ENCODE data around the gene TEX19. TPM values are rescaled to one million over a fixed set of nuclear protein-coding genes. Genes with fewer than 3 reads are reported as not detected.

The TEX19 gene
- total RNA-seq, 4 donors from 2014 or later = not detected

DNA sequence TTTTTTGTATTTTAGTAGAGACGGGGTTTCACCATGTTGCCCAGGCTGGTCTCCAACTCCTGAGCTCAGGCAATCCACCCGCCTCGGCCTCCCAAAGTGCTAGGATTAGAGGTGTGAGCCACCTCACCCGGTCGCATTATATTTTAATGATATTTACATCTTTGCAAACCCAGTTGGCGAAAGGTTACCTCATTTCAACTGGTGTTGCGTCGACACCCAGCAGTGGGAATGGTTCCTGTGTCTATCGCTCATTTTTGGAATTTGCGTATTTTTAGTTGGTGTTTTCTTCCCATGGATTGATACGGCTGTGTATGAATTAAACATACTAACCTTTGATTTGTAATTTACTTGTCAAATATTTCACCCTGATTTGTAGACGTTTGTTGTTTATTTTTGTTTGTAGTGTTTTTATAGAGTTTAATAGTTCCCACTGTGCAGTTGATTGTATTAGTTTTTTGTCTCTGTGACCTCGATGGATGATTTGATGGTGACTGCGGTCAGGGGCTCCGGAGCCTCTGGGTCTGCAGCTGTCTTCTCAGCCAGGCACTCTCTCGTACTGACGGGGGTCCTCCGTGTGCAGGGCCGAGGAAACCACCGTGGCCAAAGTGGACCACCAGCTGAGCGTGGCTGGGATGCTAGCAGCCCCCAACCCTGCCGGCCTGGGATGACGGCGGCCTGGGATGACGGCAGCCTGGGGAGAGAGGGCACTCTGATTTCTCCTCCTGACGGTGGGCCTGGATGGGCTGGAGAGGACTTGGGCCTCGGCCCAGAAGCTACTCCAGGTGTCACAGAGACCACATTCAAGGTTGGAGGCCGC is 45.6 kb upstream of the TEX19 start:
- Histone ChIP-seq H3K4me1 (peaks cover 0 to 24% (median 15%) of the 10 kb centered on the region in 4 donors), H3K27ac (replicated peaks in 1 of 4) (no peak overlapping the region), H3K4me3 (no peak overlapping the region), H3K9me3 (no peaks in the 10 kb centered on the region), H3K27me3 (peaks cover 0 to 94% (median 24%) of the 10 kb centered on the region in 4 donors), H3K36me3 (no peaks in the 10 kb centered on the region)
- intact Hi-C loops (cut with DNase I) = no loop called here
- 77% methylated on average over 20 of the region's 28 CpGs for WGBS
- no peak for DNase-seq (ENCODE audit: extremely low spot score)
- TF ChIP-seq POLR2A (IDR thresholded peaks at IDR 0.05; ENCODE audit: low read depth) = no peak
- no peak for TF ChIP-seq EP300 (IDR thresholded peaks at IDR 0.05)
- TF ChIP-seq POLR2AphosphoS5 (IDR thresholded peaks at IDR 0.05) = no peak
- TF ChIP-seq CTCF (IDR thresholded peaks at IDR 0.05) = no peak

DNA sequence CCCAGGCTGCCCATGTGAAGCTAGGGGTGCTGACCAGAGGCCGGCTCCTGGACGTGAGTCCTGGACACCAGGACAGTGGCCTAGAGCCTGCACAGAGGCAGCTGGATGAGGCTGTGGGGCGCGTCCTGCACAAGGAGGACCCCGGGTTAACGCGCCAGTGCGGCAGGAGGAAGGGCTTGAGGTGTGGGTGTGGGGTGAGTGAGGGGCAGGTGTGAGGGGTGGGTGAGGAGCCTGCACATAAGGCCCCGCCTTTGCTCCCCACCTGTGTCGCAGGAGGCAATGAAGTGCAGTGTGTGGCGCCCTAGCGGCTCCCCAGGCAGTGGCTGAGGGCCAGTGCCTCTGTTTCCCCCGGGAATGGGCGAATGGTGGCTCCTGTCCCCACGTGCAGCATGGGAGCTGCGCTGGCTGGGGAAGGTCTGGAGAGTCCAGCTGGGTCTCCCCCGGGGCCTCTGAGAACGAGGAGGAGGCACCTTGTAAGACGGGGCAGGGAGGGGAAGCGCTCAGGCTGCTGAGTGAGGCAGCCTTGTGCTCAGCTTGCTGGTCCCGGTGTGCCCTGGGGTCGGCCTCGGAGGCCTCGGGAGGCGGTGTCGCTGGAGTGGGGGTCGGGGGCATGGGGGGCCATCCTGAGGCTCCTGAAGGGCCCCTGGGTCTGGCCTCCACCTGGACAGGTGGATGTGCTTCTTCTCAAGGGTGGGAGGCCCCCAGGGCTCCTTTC is 44.9 kb upstream of the TEX19 start:
- intact Hi-C loops (cut with DNase I) = no loop called here
- WGBS = 75% methylated on average over 22 of the region's 27 CpGs
- TF ChIP-seq POLR2AphosphoS5 (IDR thresholded peaks at IDR 0.05) (no peak), EP300 (IDR thresholded peaks at IDR 0.05) (no peak), CTCF (IDR thresholded peaks at IDR 0.05) (no peak), POLR2A (IDR thresholded peaks at IDR 0.05; ENCODE audit: low read depth) (no peak)
- H3K4me3 ChIP-seq = no peak overlapping the region
- H3K27ac ChIP-seq (replicated peaks in 1 of 4) = no peak overlapping the region
- peaks cover 0 to 86% (median 24%) of the 10 kb centered on the region in 4 donors for H3K27me3 ChIP-seq
- H3K36me3 ChIP-seq = no peaks in the 10 kb centered on the region
- DNase-seq (ENCODE audit: extremely low spot score) = no peak
- H3K9me3 ChIP-seq = no peaks in the 10 kb centered on the region
- H3K4me1 ChIP-seq = peaks cover 0 to 24% (median 15%) of the 10 kb centered on the region in 4 donors

DNA sequence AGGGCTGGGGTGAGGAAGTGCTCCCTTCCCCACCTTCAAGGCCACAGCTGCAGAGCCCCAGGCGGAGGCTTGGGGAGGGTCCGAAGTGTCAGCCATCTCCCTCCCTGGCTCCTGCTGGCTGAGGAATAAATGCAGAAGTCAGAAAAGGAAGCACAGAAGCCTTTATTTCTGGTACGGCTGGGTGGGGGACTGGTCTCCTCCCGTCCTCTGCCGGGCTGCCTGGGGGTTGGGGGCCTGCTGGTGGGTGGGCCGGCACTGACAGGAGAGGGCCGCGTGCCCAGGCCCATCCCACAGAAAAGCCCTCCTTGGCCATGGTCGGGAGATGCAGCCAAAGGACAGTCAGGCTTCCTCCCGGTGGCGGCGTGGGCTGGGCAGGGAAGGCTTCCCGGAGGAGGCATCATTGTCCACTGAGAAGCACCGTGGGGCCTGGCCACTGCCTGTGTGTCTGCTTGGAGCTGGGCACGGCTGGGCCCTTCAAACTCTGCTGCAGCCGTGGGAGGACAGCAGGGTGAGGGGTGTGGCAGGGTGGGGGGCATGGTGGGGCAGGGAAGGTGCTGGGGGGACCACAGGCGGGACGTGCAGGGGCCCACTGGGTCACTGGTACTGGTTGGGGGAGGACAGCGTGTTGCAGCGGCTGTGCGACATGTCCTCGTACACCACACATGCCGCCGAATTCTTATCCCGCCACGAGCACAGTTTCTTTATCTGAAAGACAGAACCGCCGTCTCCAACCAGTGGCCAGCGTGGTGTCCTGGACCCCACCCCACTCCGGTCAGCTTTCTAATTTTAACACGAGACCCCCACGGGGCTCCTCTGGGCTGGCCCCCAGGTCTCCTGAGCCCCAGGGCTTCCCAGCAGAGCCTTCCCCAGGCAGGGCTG is 44.1 kb upstream of the TEX19 start:
- peaks cover 0 to 24% (median 15%) of the 10 kb centered on the region in 4 donors for H3K4me1 ChIP-seq
- H3K4me3 ChIP-seq = no peak overlapping the region
- H3K9me3 ChIP-seq = no peaks in the 10 kb centered on the region
- no peaks in the 10 kb centered on the region for H3K36me3 ChIP-seq
- TF ChIP-seq POLR2AphosphoS5 (IDR thresholded peaks at IDR 0.05) (no peak), CTCF (IDR thresholded peaks at IDR 0.05) (no peak)
- H3K27me3 ChIP-seq = peaks cover 0 to 80% (median 24%) of the 10 kb centered on the region in 4 donors
- 56% methylated on average over 22 of the region's 32 CpGs for WGBS
- DNase-seq (ENCODE audit: extremely low spot score) = no peak
- intact Hi-C loops (cut with DNase I) = no loop called here
- no peak overlapping the region for H3K27ac ChIP-seq (replicated peaks in 1 of 4)

- intact Hi-C loops (cut with DNase I) = no loop called here
- Histone ChIP-seq H3K9me3 (no peaks in the 10 kb centered on the region), H3K4me1 (peaks cover 0 to 24% (median 15%) of the 10 kb centered on the region in 4 donors), H3K36me3 (no peaks in the 10 kb centered on the region), H3K27me3 (peaks cover 0 to 76% (median 24%) of the 10 kb centered on the region in 4 donors), H3K27ac (replicated peaks in 1 of 4) (no peak overlapping the region), H3K4me3 (peak overlapping the region in 3 of 4 donors; percentile 12 to 31 (median 15))
- 23% methylated on average over 32 of the region's 36 CpGs for WGBS
- DNase-seq (ENCODE audit: extremely low spot score) = no peak
- no peak for TF ChIP-seq POLR2AphosphoS5 (IDR thresholded peaks at IDR 0.05)
Measured at GRCh38 chr17:82315703-82316358, 43.2 kb upstream of the TEX19 start.

Measured in esophagus muscularis mucosa (tissue), 4 donors.